ENCODE measurements around the gene ARID5A.

ARID5A gene

GRCh38 chr2:96575785-96576456 is 39.4 kb downstream of the ARID5A start:
- Mint-ChIP-seq H3K9me3 (no peaks in the 10 kb centered on the region), H3K4me1 (no peaks in the 10 kb centered on the region), H3K4me3 (no peak overlapping the region), H3K27ac (no peak overlapping the region), H3K36me3 (peaks cover 11% of the 10 kb centered on the region), H3K27me3 (no peaks in the 10 kb centered on the region)
- ATAC-seq = no peak

- H3K4me3 Mint-ChIP-seq = no peak overlapping the region
- peaks cover 11% of the 10 kb centered on the region for H3K36me3 Mint-ChIP-seq
- H3K27ac Mint-ChIP-seq = no peak overlapping the region
- no peaks in the 10 kb centered on the region for H3K9me3 Mint-ChIP-seq
- H3K27me3 Mint-ChIP-seq = no peaks in the 10 kb centered on the region
- no peak for ATAC-seq
- no peaks in the 10 kb centered on the region for H3K4me1 Mint-ChIP-seq
Measured at GRCh38 chr2:96577501-96577900, 40.9 kb downstream of the ARID5A start.

GRCh38 chr2:96578731-96579130 is 42.2 kb downstream of the ARID5A start:
- Mint-ChIP-seq H3K9me3 (no peaks in the 10 kb centered on the region), H3K4me1 (no peaks in the 10 kb centered on the region), H3K27ac (no peak overlapping the region), H3K4me3 (no peak overlapping the region), H3K27me3 (no peaks in the 10 kb centered on the region), H3K36me3 (no peaks in the 10 kb centered on the region)
- no peak for ATAC-seq

- Mint-ChIP-seq H3K4me1 (no peaks in the 10 kb centered on the region), H3K27ac (no peak overlapping the region), H3K9me3 (no peaks in the 10 kb centered on the region), H3K27me3 (no peaks in the 10 kb centered on the region), H3K4me3 (no peak overlapping the region), H3K36me3 (peaks cover 6% of the 10 kb centered on the region)
- ATAC-seq = no peak
Measured at GRCh38 chr2:96579422-96579821, 42.9 kb downstream of the ARID5A start.

GRCh38 chr2:96580771-96581170 is 44.2 kb downstream of the ARID5A start:
- no peak for ATAC-seq
- Mint-ChIP-seq H3K4me3 (no peak overlapping the region), H3K27me3 (no peaks in the 10 kb centered on the region), H3K9me3 (no peaks in the 10 kb centered on the region), H3K36me3 (peaks cover 13% of the 10 kb centered on the region), H3K27ac (no peak overlapping the region), H3K4me1 (no peaks in the 10 kb centered on the region)

GRCh38 chr2:96584017-96584416 is 47.5 kb downstream of the ARID5A start:
- Mint-ChIP-seq H3K27me3 (no peaks in the 10 kb centered on the region), H3K4me1 (peaks cover 18% of the 10 kb centered on the region), H3K4me3 (no peak overlapping the region), H3K9me3 (no peaks in the 10 kb centered on the region), H3K36me3 (peaks cover 34% of the 10 kb centered on the region), H3K27ac (no peak overlapping the region)
- ATAC-seq = no peak

- Mint-ChIP-seq H3K9me3 (no peaks in the 10 kb centered on the region), H3K4me3 (no peak overlapping the region), H3K27me3 (no peaks in the 10 kb centered on the region), H3K36me3 (peaks cover 63% of the 10 kb centered on the region), H3K27ac (no peak overlapping the region), H3K4me1 (peaks cover 24% of the 10 kb centered on the region)
- no peak for ATAC-seq
Measured at GRCh38 chr2:96587843-96588242, 51.3 kb downstream of the ARID5A start.

- no peak overlapping the region for H3K4me3 Mint-ChIP-seq
- ATAC-seq = no peak
- no peaks in the 10 kb centered on the region for H3K9me3 Mint-ChIP-seq
- H3K36me3 Mint-ChIP-seq = peaks cover 80% of the 10 kb centered on the region
- no peak overlapping the region for H3K27ac Mint-ChIP-seq
- no peaks in the 10 kb centered on the region for H3K27me3 Mint-ChIP-seq
- peaks cover 24% of the 10 kb centered on the region for H3K4me1 Mint-ChIP-seq
Measured at GRCh38 chr2:96591054-96591453, 54.5 kb downstream of the ARID5A start.

GRCh38 chr2:96591494-96591893 is 54.9 kb downstream of the ARID5A start:
- H3K27ac Mint-ChIP-seq = no peak overlapping the region

GRCh38 chr2:96594282-96594681 is 57.7 kb downstream of the ARID5A start:
- Mint-ChIP-seq H3K9me3 (no peaks in the 10 kb centered on the region), H3K4me3 (no peak overlapping the region), H3K4me1 (peaks cover 5% of the 10 kb centered on the region), H3K27me3 (no peaks in the 10 kb centered on the region), H3K27ac (no peak overlapping the region), H3K36me3 (peaks cover 74% of the 10 kb centered on the region)
- no peak for ATAC-seq

More at GRCh38 chr2:96591494-96591893, 54.9 kb downstream of the ARID5A start:
- Mint-ChIP-seq H3K27me3 (no peaks in the 10 kb centered on the region), H3K36me3 (peaks cover 79% of the 10 kb centered on the region), H3K4me3 (no peak overlapping the region), H3K4me1 (peaks cover 24% of the 10 kb centered on the region), H3K9me3 (no peaks in the 10 kb centered on the region)
- no peak for ATAC-seq

- no peaks in the 10 kb centered on the region for H3K9me3 Mint-ChIP-seq
- H3K36me3 Mint-ChIP-seq = peaks cover 70% of the 10 kb centered on the region
- no peaks in the 10 kb centered on the region for H3K27me3 Mint-ChIP-seq
- no peak overlapping the region for H3K4me3 Mint-ChIP-seq
- peaks cover under 1% of the 10 kb centered on the region for H3K4me1 Mint-ChIP-seq
- no peak for ATAC-seq
- no peak overlapping the region for H3K27ac Mint-ChIP-seq
Measured at GRCh38 chr2:96594691-96595152, 58.2 kb downstream of the ARID5A start.

- peaks cover 2% of the 10 kb centered on the region for H3K4me1 Mint-ChIP-seq
Measured at GRCh38 chr2:96596596-96596995, 60.0 kb downstream of the ARID5A start.

GRCh38 chr2:96599941-96600340 is 63.4 kb downstream of the ARID5A start:
- Mint-ChIP-seq H3K27ac (no peak overlapping the region), H3K36me3 (peaks cover 64% of the 10 kb centered on the region)

More at GRCh38 chr2:96596596-96596995, 60.0 kb downstream of the ARID5A start:
- no peaks in the 10 kb centered on the region for H3K27me3 Mint-ChIP-seq
- no peak overlapping the region for H3K4me3 Mint-ChIP-seq
- no peak overlapping the region for H3K27ac Mint-ChIP-seq
- H3K9me3 Mint-ChIP-seq = no peaks in the 10 kb centered on the region
- ATAC-seq = no peak
- H3K36me3 Mint-ChIP-seq = peaks cover 75% of the 10 kb centered on the region

GRCh38 chr2:96601382-96602292 is 65.1 kb downstream of the ARID5A start:
- ATAC-seq = no peak
- Mint-ChIP-seq H3K27ac (peak overlapping the region; percentile 62), H3K27me3 (no peaks in the 10 kb centered on the region), H3K36me3 (peaks cover 70% of the 10 kb centered on the region), H3K4me3 (no peak overlapping the region), H3K4me1 (peaks cover 7% of the 10 kb centered on the region), H3K9me3 (no peaks in the 10 kb centered on the region)

More at GRCh38 chr2:96599941-96600340, 63.4 kb downstream of the ARID5A start:
- Mint-ChIP-seq H3K4me3 (no peak overlapping the region), H3K27me3 (no peaks in the 10 kb centered on the region), H3K9me3 (no peaks in the 10 kb centered on the region), H3K4me1 (peaks cover 7% of the 10 kb centered on the region)
- no peak for ATAC-seq

Measured in stimulated activated memory B cell treated with anti-CD40 and anti-IgM and Interleukin-4, amounts not matched to agents 10 μg/mL and 1 μg/mL and 100 μg/mL, for 72 hours (primary cell).